ENCODE measurements around the gene NOMO2.
"Not testable (repeated sequence)": the region's sequence is repeated elsewhere in the genome, so short reads cannot be mapped to it uniquely, and the experiment has no call there.

DNA sequence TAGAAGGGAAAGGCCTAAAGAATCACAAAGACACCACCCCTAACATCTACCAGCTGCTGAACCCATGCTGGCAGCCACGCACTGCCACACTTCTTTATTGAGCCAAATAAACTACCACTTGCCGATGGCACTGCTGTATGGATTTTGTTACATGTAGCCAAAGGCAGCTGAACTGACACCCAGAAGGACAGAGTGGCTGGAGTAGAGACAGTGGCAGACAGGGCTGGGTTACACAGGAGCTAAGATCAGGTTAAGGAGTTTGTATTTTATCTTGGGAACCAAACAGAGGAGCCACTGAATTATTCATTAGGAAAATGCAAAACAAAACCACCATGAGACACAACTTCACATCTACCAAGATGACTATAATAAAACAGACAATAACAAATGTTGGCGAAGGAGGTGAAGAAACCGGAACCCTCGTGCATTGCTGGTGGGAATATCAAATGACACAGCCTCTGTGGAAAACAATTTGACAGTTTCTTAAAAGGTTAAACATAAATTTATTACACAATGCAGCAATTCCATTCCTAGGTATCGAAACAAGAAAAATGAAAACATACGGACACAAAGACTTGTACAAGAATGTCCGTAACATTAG lies 35.9 kb downstream of the NOMO2 start:
- TF ChIP-seq CTCF, POLR2A (IDR thresholded peaks at IDR 0.05): not testable (repeated sequence)
